ENCODE measurements around the gene CD74. TPM values are rescaled to one million over a fixed set of nuclear protein-coding genes. Genes with fewer than 3 reads are reported as not detected.
"Not testable (repeated sequence)": the region's sequence is repeated elsewhere in the genome, so short reads cannot be mapped to it uniquely, and the experiment has no call there.

CD74 gene
- total RNA-seq, 1 experiment from 2014 or later: 30.7 TPM

GRCh38 chr5:150443242-150444075 is 30.7 kb upstream of the CD74 start:
- DNase-seq (ENCODE audit: low read depth): no peak
- in situ Hi-C loops (cut with HindIII; ENCODE audit: low pct_unique_long_range_greater_than_20kb, low sequenced_read_pairs): no loop called here

- no peak for DNase-seq (ENCODE audit: low read depth)
- in situ Hi-C loops (cut with HindIII; ENCODE audit: low pct_unique_long_range_greater_than_20kb, low sequenced_read_pairs): no loop called here
Measured at GRCh38 chr5:150442699-150443080, 30.0 kb upstream of the CD74 start.

GRCh38 chr5:150441813-150442698 is 29.3 kb upstream of the CD74 start:
- DNase-seq (ENCODE audit: low read depth): no peak
- in situ Hi-C loops (cut with HindIII; ENCODE audit: low pct_unique_long_range_greater_than_20kb, low sequenced_read_pairs): no loop called here

GRCh38 chr5:150440948-150441812 is 28.5 kb upstream of the CD74 start:
- DNase-seq (ENCODE audit: low read depth): no peak
- in situ Hi-C loops (cut with HindIII; ENCODE audit: low pct_unique_long_range_greater_than_20kb, low sequenced_read_pairs): no loop called here

- no peak for DNase-seq (ENCODE audit: low read depth)
- in situ Hi-C loops (cut with HindIII; ENCODE audit: low pct_unique_long_range_greater_than_20kb, low sequenced_read_pairs): no loop called here
Measured at GRCh38 chr5:150438873-150439546, 26.3 kb upstream of the CD74 start.

GRCh38 chr5:150436141-150436680 is 23.5 kb upstream of the CD74 start:
- in situ Hi-C loops (cut with HindIII; ENCODE audit: low pct_unique_long_range_greater_than_20kb, low sequenced_read_pairs): no loop called here
- peak; percentile 60 for DNase-seq (ENCODE audit: low read depth)

- in situ Hi-C loops (cut with HindIII; ENCODE audit: low pct_unique_long_range_greater_than_20kb, low sequenced_read_pairs): no loop called here
- DNase-seq (ENCODE audit: low read depth): no peak
Measured at GRCh38 chr5:150434464-150434863, 21.8 kb upstream of the CD74 start.

- in situ Hi-C loops (cut with HindIII; ENCODE audit: low pct_unique_long_range_greater_than_20kb, low sequenced_read_pairs): no loop called here
- no peak for DNase-seq (ENCODE audit: low read depth)
Measured at GRCh38 chr5:150431574-150431973, 18.9 kb upstream of the CD74 start.

- in situ Hi-C loops (cut with HindIII; ENCODE audit: low pct_unique_long_range_greater_than_20kb, low sequenced_read_pairs): no loop called here
- DNase-seq (ENCODE audit: low read depth): no peak
Measured at GRCh38 chr5:150431048-150431447, 18.3 kb upstream of the CD74 start.

GRCh38 chr5:150429410-150429873 is 16.7 kb upstream of the CD74 start:
- DNase-seq (ENCODE audit: low read depth): no peak
- in situ Hi-C loops (cut with HindIII; ENCODE audit: low pct_unique_long_range_greater_than_20kb, low sequenced_read_pairs): no loop called here

GRCh38 chr5:150428978-150429377 is 16.3 kb upstream of the CD74 start:
- no peak for DNase-seq (ENCODE audit: low read depth)
- in situ Hi-C loops (cut with HindIII; ENCODE audit: low pct_unique_long_range_greater_than_20kb, low sequenced_read_pairs): no loop called here

GRCh38 chr5:150428106-150428876 is 15.6 kb upstream of the CD74 start:
- DNase-seq (ENCODE audit: low read depth): no peak
- in situ Hi-C loops (cut with HindIII; ENCODE audit: low pct_unique_long_range_greater_than_20kb, low sequenced_read_pairs): no loop called here

- in situ Hi-C loops (cut with HindIII; ENCODE audit: low pct_unique_long_range_greater_than_20kb, low sequenced_read_pairs); DNase-seq (ENCODE audit: low read depth): not testable (repeated sequence)
Measured at GRCh38 chr5:150426165-150426564, 13.5 kb upstream of the CD74 start.

GRCh38 chr5:150422758-150423157 is 10.0 kb upstream of the CD74 start:
- no peak for DNase-seq (ENCODE audit: low read depth)
- in situ Hi-C loops (cut with HindIII; ENCODE audit: low pct_unique_long_range_greater_than_20kb, low sequenced_read_pairs): no loop called here

- DNase-seq (ENCODE audit: low read depth): no peak
- in situ Hi-C loops (cut with HindIII; ENCODE audit: low pct_unique_long_range_greater_than_20kb, low sequenced_read_pairs): no loop called here
Measured at GRCh38 chr5:150422075-150422474, 9.4 kb upstream of the CD74 start.

GRCh38 chr5:150419630-150420270 is 7.0 kb upstream of the CD74 start:
- no peak for DNase-seq (ENCODE audit: low read depth)
- in situ Hi-C loops (cut with HindIII; ENCODE audit: low pct_unique_long_range_greater_than_20kb, low sequenced_read_pairs): no loop called here
